ENCODE data around the gene CAPN8. TPM values are rescaled to one million over a fixed set of nuclear protein-coding genes. Genes with fewer than 3 reads are reported as not detected.

Gene CAPN8
- total RNA-seq, 1 donor from 2014 or later = not detected

- intact Hi-C loops (cut with micrococcal nuclease) = no loop called here
Measured at GRCh38 chr1:223702735-223703667, 37.5 kb upstream of the CAPN8 start.

DNA sequence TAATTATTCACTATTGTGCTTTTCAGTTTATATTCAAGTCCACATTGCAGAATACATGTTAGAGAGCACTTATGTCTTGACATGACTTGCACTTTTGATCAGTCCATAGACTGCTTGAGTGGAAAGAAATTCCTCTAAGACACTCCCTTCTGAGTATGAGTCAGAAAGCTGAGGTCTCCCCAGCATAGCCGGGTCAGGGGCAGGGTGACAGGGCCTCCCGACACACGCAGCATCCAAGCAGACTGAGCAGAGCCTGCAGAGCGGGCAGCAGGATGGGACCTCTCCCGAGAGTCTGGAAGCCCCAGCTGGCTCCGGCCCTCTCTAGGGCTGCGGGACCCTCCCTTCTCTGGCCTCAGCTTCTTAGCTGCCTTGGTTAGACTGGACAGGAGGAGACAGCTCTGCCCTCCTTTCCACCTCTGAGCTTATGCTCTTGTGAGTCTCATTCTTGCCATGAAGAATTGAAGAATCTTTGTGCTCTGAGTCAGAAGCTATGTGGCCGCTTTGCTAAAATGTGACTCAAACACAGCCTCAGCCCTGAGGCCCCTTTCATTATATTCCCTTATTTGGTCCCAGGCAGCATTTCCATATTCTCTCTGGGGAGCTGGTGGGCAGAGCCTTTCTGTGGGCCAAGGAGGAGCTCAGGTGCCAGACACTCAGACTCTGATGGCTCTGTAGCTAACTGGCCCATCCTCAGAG lies 35.6 kb upstream of the CAPN8 start:
- intact Hi-C loops (cut with micrococcal nuclease) = no loop called here

DNA sequence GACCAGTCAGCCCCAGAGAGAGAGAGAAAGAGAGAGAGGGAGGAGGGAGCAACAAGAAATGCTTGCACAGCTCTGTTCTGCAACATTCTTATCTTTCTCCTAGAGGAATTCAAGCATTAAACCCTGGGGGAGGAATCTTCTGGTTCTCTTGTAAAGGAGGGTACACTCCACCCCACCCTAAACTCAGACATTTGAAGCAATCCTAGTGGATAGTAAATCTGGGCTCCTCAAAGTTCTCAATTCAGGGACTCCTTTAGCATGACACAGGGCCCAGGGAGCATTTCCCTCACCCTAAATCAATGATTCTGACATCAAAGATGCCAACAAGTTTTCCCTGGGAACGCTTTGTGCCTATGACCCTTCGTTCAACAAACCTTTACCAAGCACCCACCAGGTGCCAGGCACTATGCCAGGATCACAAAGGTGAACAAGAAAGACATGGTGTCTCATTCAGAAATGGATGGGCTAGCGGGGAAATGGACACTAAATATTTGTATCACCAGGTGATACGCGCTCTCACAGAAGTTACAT lies 35.0 kb upstream of the CAPN8 start:
- intact Hi-C loops (cut with micrococcal nuclease) = no loop called here

- intact Hi-C loops (cut with micrococcal nuclease) = loop anchor here (5.0 kb wide), 1 partner anchor 564 kb away; no protein-coding TSS in a partner anchor
Measured at GRCh38 chr1:223695941-223696340, 30.4 kb upstream of the CAPN8 start.

DNA sequence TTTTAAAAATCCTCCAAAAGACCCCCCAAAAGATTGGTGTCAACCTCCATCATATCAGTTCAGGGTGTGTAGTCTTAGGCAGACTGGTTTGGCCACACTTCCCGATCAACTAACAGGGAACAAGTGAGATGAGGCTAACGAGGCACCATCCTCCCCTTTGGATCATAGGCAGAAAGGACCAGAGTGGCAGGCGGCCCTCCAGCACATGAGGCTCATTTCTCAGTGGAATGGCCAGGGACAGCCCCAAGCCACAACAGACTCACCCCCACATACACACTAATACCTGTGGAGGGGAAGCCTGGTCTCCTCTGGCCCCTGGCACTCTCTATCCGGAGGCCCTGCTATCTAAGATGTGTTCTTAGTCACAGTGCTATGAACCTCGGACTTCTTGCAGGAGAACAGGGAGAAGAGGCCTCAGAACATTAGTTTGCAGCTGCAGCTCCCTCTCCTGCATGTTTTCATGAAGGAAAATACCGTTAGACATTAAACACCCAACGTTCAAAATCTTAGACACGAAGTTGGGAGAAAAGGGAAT lies 29.6 kb upstream of the CAPN8 start:
- intact Hi-C loops (cut with micrococcal nuclease) = loop anchor here (5.0 kb wide), 1 partner anchor 563 kb away; no protein-coding TSS in a partner anchor

DNA sequence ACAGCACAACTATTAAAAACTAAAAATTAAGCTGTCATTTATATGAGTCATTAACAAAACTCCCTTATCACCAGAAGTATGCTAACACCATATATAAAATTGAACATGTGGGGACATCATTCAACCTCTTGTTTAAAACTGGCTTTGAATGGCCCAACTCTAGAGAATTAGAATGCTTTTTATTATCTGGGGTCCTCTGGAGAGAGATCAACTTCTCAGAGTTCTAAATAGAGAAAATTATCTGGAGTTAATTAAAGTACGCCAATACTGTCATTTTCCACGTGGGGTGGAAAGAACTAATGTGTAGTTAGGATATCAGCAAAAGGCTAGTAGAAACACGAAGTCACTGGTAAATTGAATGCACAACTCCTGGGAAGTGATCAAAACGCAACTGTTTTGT lies 25.6 kb upstream of the CAPN8 start:
- intact Hi-C loops (cut with micrococcal nuclease) = no loop called here

- intact Hi-C loops (cut with micrococcal nuclease) = loop anchor here (1.0 kb wide), 2 partner anchors 153 to 551 kb away; no protein-coding TSS in a partner anchor
Measured at GRCh38 chr1:223684488-223684792, 18.9 kb upstream of the CAPN8 start.

DNA sequence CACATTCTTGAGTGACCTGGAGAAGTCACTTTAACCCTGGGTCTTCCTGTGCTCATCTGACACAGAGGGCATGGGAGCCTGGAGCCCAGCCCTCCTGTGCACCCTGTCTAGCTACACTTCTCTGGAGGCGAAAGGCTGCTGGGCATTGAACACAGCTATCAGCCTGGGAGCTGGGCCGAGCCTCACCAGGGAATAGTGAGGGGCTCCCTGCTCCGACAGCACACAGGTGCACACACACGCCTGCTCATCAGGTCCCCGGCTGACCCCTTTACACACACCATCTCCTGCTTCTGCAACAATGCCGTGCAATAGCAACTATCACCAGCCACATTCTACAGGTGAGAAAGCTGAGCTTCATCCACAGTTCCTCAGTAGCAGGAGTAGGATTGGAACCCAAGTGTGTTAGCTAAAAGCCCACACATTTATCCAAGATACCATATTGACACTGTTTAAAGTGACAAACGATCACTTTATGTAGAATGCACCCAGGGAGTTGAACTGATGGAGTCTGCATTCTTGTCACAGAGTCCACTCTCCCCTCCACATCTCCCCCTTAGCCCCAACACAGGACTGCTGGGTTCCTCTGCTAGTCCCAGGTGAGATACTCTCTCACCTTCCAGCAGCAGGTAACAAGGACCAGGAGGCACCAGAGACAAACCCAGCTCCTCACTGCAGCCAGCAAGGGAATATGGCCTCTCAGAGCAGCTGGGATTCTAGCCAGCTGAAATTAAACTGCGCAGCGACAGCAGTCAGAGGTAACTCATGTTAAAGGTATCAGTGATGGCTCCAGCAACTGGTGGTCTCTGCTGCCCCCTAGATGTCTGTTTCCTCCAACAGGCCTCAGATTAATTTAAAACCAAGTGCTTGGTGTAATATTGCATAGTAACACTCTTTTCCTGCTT lies 18.3 kb upstream of the CAPN8 start:
- intact Hi-C loops (cut with micrococcal nuclease) = loop anchor here (1.0 kb wide), 2 partner anchors 153 to 551 kb away; no protein-coding TSS in a partner anchor

DNA sequence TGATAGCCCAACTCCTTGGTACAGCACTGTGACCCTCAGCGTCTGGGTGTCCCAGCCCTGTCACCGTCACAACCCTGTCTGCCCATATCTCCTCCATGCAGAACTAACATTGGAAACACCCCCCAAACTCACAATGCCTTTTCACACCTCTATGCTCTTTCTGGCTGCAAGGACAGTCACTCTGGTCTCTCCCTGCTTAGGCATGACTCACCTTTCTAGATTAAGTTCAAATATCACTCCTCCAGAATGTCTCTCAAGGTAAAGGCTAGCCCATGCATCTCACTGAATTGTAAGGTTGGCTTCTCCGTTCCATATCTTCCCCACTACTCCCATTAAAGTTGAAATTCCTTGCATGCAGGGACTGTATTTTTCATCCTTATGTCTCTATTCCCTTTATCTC lies 17.0 kb upstream of the CAPN8 start:
- intact Hi-C loops (cut with micrococcal nuclease) = no loop called here

- intact Hi-C loops (cut with micrococcal nuclease) = no loop called here
Measured at GRCh38 chr1:223680188-223680587, 14.7 kb upstream of the CAPN8 start.

DNA sequence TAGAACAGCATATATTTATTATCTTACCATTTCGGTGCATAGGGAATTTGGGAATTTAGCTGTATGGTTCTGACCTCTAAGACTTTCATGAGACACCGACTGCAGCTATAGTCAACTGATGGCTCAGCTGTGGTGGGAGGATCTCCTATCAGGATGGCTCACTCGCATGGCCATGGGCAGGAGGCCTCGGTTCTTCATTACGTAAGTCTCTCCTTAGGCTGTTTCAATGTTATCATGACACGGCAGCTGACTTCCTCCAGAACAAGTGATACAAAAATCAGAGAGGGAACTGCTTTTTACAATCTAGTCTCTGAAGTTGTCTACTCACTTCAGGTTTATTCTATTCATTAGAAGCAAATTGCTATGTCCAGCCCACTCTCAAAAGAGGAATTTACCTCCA lies 13.3 kb upstream of the CAPN8 start:
- intact Hi-C loops (cut with micrococcal nuclease) = no loop called here

GRCh38 chr1:223674119-223674890 lies 8.8 kb upstream of the CAPN8 start:
- intact Hi-C loops (cut with micrococcal nuclease) = no loop called here

- intact Hi-C loops (cut with micrococcal nuclease) = loop anchor here (1.0 kb wide), 1 partner anchor 536 kb away; no protein-coding TSS in a partner anchor
Measured at GRCh38 chr1:223670458-223671159, 5.1 kb upstream of the CAPN8 start.

GRCh38 chr1:223669003-223669795 lies 3.7 kb upstream of the CAPN8 start:
- intact Hi-C loops (cut with micrococcal nuclease) = no loop called here

GRCh38 chr1:223667484-223668182 lies 2.1 kb upstream of the CAPN8 start:
- intact Hi-C loops (cut with micrococcal nuclease) = no loop called here

GRCh38 chr1:223664106-223664505 lies 1.4 kb downstream of the CAPN8 start:
- intact Hi-C loops (cut with micrococcal nuclease) = no loop called here

GRCh38 chr1:223662943-223663342 lies 2.6 kb downstream of the CAPN8 start:
- intact Hi-C loops (cut with micrococcal nuclease) = no loop called here

GRCh38 chr1:223659711-223660110 lies 5.8 kb downstream of the CAPN8 start:
- intact Hi-C loops (cut with micrococcal nuclease) = no loop called here

Measured in T-helper 1 cell treated with Interleukin-12 subunit alpha and Interleukin-12 subunit beta and Interleukin-4 antibody, amounts not matched to agents 30 ng/mL and 1 ng/mL, for 36 hours (primary cell).